HG03457 (cell line): ENCODE measurements around the gene CYTH3.
"Not testable (repeated sequence)": the region's sequence is repeated elsewhere in the genome, so short reads cannot be mapped to it uniquely, and the experiment has no call there.

Experiments used
- ATAC-seq: cut with Tn5 transposase; IDR thresholded peaks from one replicate; pipeline ENCODE4 v1.9.1; 2021; ENCODE audit warnings: moderate number of reproducible peaks; ENCODE audit not compliant: unreplicated experiment

The CYTH3 gene

DNA sequence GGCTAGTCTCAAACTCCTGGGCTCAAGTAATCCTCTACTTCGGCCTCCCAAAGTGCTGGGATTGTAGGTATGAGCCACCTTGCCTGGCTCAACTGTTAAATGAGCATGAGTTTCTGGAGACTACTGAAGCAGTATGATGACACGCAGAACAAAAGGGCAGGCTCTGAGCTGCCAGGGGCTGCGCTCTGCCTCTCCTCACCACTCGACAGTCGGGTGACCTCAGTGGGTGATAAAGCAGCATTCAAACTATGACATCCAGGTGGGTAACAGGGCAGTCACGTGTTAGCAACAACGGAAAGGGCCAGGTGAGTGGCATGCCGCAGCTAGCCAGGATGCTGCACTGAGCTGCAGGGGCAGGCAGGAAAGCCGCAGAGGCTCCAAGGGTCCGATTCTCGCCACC, 71.5 kb downstream of the CYTH3 start:
- ATAC-seq: no peak

DNA sequence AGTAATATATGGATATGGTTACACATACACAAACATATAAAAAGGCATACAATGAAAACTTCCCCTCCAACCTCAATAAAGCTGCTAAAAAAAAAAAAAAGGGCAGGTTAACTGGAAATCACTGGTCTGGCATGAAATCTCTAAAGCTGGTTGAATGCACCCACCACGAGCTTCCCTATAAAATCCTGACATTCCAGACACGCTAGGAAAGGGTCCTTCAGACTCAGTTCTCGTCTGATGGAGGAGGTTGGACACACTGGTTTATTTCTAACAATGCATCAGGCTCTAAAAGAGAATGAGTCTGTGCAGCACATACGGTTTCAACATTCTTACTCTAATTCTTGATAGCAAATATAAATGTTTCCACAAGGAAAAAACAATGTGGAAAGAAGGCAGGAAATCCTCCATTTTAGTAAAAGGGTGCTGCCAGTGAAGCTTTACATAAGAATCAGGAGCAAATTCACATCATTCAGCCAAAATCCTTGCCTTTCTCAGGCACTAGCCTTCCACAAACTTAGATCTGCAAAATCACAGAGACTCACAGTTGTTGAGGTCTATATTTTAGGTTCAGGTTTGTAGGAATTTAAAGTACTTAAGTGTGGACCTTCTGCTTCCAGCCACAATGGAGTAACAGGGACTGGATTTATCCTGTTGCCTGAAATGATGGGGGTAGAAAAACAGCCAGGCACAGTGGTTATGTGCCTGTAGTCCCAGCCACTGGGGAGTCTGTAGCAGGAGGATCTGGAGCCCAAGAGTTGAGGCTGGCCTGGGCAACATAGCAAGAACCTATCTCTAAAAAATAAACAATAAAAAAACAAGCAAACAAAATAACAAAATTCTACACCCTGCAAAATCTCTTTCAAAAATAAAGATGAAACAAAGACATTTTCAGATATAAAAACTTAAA, 73.5 kb downstream of the CYTH3 start:
- ATAC-seq: no peak

DNA sequence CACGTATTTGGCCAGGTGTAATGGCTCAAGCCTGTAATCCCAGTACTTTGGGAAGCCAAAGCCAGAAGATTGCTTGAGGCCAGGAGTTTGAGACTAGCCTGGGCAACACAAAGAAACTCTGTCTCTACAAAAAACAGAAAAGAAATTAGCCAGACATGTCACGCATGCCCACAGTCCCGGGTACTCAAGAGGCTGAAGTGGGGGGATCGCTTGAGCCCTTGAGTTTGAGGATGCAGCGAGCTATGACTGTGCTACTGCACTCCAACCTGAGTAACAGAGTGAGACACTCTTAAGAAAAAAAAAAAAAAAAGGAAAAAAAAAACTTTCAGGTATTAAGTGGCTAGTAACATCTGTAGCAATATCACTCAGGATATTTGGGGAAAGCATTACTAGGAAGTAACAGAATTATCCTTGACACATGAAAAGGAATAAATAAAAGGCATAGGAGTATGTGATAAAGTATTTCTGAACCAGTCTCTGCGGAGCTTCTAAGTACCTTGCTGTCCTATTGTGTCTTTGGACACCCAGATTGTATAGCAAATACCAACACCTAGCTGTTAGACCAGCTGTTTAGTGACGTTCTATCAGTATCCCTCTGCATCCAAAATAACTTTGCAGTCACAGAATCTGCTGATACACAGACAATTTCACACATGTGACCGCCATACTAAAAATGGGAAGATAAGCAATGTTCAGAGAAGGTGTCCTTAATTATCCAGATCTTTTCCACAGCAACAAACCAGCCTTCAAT, 74.4 kb downstream of the CYTH3 start:
- no peak for ATAC-seq

DNA sequence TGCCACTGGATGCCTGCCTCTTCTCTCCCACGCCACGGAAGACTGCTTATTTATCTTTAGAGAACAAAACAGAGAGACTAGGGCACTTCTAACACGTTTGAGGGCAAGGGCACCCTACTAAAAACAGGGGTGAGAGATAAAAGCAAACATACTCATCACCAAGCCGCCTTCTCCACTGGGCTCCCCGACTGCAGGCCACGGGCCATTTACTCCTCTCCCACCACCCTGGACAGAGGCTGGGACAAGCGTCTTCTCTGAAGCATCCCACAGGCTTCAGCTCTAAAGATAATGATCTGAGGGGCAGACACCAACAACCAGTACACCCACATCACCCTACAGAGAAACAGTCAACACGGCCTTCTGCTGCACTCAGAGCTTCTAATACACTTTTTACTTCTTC, 78.7 kb downstream of the CYTH3 start:
- no peak for ATAC-seq

DNA sequence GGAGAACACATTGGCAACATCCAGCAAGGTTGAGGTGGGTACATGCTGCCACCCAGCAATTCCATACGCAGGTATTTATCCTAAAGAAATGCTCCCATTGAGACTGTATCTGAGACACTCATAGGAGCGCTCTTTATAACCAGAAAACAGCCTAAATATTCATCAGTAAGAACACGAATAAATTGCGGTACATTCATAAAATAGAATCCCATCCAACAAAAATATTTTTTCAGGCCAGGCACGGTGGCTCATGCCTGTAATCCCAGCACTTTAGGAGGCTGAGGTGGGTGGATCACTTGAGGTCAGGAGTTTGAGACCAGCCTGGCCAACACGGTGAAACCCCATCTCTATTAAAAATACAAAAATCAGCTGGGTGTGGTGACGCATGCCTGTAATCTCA, 81.9 kb downstream of the CYTH3 start:
- not testable (repeated sequence) for ATAC-seq

DNA sequence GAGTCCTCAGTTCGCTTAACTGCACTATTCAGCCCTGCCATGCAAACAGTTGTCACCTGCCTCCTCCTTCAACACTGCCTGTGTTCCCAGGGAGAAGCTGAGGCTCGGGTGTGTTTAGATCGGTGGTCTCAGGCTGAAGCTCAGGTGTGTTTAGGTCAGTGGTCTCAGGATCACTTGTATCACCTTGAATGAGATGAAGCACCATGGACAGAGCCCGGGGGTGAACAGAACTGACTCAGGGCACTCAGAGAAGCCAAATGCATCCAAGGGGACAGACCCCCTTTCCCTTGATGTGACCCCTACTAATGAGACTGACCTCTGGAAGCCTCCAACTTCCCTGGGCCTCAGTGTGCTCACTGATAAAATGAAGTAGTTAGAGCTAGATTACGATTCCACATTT, 84.0 kb downstream of the CYTH3 start:
- no peak for ATAC-seq

DNA sequence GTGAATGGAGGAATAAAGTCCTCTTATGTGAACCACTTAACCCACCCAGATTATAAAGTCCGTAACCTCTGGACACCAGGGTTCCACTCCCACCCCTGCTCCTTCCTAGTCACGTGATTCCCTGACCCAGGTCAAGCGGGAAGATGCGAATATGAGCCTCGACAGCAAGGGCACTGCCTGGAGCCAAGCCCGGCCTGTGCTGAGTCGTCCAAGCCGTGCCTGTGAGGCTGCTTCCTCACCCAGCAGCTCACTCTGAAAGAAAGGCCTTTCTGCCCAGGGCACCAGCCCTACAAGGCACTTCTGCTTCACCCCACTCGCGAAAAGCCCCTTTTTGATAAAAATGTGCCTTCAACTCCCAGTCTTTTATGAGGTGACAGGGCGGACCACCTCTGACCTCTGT, 85.8 kb downstream of the CYTH3 start:
- ATAC-seq: no peak

DNA sequence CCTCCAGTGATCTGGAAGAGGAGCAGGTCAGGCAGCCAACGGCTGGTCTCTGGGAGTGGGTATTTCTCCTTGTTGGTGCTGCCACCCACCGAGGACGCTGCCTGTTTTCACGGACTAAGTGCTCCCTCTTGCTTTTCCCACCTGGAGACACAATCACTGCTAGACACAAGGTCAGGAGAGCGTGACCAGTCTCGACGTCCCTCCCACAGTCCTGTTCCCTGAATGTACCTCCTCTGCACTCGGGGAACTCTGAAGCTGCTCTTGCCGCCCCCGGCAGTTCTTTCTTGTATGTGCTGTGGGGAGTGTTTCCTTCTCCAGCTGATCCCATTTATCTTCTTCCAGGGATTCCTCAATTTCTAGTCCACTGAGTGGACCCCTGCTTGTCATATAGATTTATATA, 89.4 kb downstream of the CYTH3 start:
- ATAC-seq: no peak

DNA sequence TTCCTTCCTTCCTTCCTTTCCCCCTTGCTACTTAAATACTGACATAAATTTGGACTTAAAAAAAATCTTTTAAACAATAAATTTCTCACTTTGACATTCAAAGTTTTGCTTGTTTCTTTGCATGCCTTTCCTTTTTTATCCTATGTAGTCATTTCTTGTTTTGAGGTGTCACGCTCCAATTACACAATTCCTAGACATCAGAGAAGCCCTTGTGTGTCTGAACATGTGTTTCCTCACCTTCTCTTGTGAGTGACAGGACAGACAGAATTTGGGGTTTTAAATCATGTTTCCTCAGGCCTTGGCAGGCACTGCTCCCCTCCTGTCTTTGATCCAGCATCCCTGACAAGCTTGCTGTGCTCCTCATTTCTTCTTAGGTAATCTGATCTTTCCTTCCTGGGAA, 91.3 kb downstream of the CYTH3 start:
- ATAC-seq: no peak

DNA sequence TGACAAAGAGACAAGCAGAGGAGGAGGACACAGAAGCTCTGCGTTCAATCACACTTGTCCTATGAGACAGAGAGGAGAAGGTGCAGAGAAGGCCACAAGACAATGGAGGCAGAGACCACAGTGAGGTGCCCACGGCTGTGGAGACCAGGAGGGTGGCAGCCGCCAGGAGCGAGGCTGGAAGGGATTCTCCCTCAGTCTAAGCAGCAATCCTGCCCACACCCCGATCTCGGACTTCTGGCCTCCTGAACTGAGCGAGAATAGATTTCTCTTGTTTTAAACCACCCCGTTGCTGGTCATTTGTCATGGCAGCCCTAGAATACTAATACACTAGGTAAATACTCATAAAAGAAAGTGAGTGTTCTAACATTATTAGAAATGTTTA, 92.1 kb downstream of the CYTH3 start:
- ATAC-seq: no peak

DNA sequence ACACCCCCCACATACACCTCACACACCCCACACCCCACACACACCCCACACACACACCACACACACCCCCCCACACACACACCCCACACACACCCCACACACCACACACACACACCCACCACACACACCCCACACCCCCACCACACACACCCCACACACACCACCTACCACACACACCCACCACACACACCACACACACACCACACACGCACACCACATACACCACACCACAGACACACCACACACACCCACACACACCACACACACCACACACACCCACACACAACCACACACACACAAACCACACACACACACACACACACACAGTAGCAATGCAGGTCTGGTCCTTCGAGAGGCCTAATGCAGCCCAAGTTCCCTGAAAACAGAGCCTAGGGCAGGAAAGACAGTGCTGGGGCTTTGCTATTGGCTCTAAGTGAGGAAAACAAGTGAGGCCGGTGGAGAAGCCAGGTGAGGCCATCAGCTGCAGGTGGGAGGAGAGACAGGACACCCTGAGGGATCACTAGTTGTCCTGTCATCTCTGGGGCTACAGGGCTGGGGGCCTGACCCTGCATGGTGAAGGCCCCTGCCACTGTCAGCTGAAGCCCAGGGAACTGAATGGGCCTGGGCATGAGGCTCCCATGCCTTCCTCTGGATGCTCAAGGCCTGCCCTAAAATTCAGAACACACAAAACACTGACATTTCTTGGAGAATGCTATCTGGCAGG, 92.6 kb downstream of the CYTH3 start:
- no peak for ATAC-seq

DNA sequence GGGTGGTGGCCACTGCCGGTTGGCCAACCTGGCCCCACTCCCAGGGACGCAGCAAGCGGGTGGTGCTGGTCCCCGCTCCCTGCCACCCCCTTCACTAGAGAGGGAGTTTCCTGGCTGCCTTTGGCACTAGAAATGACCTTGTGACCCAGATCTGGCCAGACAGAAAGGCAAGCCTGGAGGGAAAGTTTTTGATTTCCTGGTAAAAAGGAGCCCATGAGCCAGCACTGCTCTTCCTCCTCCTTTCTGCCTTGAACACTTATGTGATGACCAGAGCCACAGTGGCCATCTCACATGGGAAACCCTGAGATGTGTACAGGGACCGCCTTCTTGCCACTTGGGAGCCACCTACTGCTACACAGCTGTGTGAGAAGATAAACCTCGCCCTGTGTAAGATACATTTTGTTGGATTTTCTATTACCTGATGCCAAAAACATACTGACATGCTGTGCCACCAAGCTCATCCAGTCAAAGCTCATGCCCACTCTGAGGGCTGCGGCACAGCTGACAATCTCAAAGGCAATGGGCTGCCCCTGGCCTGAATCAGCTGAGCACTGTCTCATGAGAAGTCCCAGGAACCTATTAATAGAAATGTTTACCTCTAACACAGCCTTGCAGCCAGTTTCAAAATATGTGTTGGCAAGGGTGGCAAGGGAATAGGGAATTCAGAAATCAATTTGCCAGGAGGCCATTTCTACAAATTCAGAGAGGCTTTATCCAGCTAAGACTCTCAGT, 94.0 kb downstream of the CYTH3 start:
- ATAC-seq: no peak

DNA sequence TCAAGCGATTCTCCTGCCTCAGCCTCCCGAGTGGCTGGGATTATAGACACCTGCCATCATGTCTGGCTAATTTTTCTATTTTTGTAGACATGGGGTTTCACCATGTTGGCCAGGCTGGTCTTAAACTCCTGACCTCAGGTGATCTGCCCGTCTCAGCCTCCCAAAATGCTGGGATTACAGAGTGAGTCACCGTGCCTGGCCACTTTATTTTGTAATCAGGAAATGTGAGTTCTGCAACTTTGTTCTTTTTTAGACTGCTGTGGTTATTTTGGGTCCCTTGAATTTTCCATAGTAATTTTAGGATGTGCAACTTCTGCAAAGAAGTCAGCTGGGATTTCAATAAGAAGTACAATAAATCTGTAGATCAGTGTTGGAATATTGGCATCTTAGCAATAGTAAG, 96.8 kb downstream of the CYTH3 start:
- ATAC-seq: no peak

DNA sequence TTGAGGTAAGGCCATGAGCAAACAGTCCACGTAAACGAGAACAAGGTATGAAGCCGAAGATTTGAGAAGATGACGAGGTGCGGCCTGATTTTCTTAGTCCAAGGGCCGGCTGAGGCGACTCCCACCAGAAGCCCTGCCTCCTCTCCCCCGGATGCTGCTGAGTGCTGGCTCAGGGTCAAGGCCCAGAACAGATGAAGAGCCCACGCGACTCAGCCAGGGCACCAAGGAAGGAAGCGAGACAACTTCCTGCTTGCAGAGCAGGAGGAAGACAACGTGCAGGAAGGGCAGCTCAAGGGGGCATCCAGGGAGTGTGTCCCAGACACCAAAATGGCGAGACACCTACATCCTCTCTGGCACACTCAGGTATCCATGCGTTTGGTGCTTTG, 99.5 kb downstream of the CYTH3 start:
- no peak for ATAC-seq

DNA sequence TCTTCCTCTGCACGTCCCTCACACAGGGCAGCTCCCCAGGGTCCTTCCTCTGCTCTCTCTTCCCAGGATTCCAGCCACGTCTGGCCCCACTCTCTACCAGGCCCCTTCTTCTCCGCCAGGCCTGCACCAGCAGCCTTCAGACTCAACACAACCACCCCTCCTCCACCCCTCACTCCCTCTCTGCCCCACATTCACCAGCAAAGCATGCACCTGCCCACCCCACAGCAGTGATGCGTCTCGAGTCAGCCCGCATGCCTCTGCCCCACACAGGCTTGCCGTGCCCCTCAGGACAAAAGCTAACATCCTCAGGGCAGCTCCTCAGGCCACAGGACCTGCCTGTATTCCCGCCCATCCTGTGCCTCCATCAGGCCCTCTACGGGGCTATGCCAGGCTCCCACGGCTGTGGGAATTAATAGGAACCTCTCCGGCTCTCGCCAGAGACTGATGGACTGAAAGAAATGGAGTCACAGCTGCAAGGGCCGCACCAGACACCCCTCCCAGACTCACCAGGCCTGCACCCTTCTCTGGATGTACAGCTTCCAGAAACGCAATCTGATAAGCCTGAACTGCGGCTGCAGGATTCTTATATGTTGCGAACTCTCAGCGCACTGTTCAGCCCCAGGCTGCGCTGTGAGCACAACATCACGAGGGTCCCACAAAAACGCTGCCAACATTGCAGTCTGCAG, 100.1 kb downstream of the CYTH3 start:
- no peak for ATAC-seq

DNA sequence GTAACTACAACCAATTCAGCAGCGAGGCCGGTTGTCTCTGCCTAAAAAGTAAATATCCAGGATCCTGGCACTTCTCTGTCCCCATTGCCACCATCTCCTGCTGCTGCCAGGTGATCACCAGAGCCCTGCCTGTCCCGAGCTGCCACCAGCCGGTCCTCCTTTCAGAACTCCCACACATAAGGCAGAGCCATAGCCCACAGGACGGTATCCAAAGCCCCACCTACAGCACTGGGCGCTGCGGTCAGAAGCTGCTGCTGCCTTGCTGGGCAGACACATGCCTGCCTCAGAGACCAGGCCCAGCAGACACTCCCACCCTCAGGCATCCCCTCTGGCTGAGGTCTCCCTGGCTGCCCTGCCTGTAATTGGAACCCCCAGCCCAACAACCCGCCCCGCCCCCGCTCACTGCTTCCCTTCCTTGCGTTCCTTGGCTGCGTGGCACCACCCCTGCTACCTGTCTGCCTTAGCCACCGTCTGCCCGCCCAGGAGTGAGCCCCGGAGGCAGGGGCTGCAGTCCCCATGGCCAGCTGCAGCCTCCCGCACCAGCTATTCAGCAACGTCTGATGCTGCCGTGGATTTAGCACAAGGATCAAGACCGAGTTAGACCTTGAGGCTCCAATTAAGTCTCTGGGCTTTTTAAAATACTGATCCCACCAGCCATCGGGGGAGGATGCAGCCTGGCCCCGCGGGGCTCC, 100.7 kb downstream of the CYTH3 start:
- no peak for ATAC-seq

DNA sequence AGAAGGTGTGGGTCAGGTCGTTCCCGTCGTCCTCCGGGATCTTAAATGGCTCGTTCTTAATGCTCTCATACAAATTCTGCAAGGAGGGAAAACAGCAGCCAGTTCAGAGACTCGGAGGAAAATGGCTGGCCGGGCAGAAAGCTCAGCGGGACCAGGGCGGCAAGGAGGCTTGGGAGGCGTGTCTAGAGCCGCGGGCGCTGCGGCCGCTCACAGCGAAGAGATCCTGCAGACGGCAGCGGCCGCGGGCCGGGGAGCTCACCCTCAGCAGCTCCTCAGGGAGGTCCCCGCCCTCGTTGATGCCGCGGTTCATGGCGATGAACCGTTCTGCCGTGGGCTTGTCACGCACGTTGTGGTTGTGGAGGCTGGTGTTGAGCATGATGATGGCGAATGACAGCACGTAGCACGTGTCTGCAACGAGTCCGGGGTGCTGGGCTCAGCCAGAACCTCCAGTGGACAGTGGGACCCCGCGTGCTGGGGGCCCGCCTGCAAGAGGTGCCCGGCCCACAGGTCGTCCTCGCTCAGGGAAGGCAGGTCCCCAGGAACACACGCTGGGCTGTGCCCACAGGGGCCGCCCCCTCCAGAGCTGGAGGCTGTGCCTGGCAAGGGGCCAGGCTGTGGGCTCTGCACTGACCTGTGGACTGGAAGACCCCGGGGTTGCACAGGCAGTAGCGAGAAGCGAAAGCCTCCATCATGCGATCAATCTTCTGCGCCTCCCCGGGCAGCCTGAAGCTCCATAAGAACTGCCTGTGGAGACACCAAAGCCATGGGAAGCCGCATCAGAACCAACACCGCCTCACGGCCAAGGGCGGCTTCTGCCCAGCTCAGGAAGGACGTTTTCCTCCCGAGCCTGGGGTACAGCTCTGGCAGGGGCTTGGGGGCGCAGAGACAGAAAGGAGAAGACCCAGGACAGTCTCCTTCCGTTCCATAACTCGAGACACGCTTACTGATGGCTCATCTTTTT, 101.6 kb downstream of the CYTH3 start:
- ATAC-seq: no peak

DNA sequence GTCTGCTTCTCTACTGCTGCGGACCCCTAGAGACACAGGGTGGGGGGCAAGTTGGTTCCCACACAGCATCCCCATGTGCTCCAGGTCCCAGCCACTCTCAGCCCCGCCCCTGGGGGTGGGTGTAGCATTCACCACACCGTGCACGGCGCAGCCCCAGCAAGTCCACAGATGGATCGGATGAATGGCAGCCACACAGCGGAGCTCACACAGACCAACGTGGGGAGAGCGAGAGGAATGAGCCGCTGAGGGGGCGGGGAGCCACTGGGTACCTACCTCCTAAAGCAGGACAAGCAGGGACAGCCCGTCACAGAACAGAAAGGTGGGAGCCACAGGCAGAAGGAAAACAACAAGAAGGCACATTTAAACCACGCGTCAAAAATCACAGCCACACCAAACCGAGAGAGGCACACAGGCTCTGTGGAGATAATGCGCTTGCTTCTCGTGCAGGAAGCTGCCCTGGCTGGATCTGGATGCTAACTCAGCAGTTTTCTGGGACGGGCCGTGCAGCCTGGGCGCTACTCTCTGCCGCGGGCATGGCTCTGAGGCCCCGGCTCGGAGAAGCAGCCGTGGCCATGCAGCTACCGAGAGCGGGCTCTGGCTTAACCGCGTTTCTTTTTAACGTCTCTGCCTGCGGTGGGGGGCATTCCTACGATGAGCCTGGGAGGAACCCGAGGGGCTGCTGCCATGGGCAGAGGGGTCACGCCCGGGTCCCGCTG, 102.5 kb downstream of the CYTH3 start:
- no peak for ATAC-seq
